Kasumi-1 (cell line): ENCODE results near the gene CXCL6.

ENCODE experiments used
- DNase-seq, 2 experiments: peaks; one replicate each; lab custom pipeline; 2025; lab: John Stamatoyannopoulos, UW

Gene CXCL6

DNA sequence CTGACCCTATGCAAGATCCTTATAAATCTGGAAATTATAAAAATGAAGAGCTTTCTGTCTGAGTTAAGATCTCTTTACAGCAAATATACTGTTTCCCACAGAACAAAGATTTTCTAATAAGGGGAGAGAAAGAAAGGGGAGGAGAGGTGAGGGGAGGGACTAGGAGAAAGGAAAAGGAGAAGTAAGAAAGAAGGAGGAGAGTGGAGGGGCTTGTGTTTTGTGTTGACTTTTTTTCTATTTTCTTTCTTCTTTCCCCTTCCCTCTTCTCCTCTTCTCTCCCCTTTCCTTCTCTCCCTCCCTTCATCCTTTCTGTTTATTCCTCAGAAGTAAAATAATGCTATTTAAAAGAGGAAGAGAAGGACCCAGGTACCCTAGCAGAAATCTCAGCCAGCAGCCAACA, 6.2 kb downstream of the CXCL6 start:
- peak in 1 of 2 experiments; percentile 12 for DNase-seq

DNA sequence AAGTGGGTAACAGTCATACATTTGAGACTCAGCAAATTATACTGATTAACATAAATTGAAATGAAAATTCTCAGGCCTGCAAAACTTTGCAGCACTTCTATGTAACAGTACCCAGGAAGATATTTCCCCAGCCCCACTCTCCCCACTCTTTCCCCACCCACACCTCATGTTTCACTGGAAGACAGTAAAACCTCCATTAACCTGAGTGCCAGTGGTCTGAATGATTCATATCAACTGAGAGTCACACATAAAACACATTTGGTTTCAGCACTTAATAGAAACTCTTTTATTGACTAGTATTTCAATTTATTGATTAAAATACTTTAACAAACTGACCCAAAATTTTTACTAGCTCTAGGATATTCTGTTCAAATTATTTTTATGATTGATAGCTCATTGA, 6.9 kb downstream of the CXCL6 start:
- no peak for DNase-seq

DNA sequence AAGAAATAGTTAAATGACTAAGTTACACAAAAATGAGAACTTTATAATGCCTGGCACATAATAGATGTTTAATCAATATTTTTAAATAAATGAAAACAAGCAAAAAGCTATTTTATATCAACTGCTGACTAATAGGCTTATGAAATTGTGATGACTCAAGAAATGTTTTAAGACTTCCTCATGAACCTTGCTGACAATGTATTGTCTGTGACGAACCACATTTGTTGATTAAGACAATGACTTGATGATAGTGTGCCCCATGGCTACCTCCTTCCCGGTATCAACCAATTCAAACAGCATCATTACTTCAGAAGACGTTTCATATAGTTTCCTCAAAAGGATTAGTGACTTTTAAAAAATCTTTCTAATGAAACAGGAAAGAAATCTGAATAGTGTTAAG, 7.9 kb downstream of the CXCL6 start:
- DNase-seq, result no peak

DNA sequence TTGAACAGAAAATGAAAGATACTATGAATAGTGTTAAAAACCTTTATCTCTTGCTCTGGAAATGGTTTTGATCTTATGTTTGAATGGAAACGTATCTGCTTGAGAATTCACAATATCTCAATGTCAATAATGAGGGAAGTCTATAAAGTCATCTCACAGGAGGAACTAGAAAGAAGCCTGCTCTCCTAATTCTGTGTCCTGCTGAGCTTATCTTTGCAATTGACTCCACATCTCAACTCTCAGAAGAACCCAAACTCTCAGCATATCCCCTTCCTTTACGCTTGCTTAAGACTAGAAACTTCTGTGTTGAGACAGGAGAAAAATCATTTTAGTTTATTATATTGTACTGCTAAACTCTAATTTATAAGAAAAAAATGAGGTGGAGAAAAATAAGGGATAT, 8.3 kb downstream of the CXCL6 start:
- no peak for DNase-seq

DNA sequence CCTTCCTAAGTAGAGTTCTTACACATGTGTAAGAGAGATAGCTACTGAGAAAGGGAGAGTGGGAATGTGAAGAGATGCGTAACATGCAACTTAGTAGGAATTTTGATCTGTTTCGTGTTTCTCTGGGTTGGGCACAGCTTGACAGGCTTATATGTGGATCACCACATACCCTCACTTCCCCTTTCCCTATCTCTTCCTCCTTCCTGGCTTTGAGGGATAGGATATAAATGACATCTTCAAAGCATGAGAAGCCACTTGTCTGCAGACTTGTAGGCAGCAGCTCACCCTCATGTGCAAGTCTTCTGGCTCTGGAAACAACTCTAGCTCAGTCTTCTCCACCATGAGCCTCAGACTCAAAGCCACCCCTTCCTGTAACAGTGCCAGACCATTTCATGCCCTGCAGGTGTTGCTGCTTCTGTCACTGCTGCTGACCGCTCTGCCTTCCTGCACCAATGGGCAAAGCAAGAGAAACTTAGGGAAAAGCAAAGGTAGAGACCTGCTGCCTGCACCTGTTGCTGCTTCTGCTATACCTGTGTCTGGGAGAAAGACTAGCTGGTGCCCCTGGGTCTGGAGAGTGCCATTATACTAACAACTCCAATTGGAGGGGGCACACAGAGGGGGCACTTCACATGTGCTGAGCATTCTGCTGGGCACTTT, 11.2 kb downstream of the CXCL6 start:
- peak; percentile 53 to 69 for DNase-seq

DNA sequence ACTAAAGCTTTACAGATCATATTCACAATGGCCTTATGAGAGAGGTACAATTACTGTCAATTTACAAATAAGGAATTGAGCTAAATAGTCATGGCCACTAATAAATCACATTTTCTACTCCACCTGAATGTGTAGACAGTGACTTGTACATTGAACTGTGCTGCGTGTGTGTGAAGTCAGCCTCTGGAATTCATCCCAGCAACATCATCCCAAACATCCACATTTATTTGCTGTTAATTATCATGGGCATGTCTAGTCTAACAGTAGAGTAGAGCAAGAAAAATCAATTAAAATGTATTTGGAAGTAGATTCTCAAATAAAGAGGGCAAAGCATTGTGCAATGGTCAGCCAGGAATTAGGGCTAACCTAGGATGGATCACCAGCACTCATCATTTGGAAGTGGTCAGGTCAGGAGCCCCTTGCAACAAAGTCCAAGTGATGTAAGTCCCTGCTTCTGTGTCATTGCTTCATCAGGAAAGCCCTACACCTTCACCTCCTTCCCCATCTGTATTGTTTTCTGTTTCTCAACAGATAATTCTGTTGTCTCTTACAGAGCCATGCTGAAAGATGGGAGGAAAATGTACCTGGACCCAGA, 11.8 kb downstream of the CXCL6 start:
- no peak for DNase-seq

DNA sequence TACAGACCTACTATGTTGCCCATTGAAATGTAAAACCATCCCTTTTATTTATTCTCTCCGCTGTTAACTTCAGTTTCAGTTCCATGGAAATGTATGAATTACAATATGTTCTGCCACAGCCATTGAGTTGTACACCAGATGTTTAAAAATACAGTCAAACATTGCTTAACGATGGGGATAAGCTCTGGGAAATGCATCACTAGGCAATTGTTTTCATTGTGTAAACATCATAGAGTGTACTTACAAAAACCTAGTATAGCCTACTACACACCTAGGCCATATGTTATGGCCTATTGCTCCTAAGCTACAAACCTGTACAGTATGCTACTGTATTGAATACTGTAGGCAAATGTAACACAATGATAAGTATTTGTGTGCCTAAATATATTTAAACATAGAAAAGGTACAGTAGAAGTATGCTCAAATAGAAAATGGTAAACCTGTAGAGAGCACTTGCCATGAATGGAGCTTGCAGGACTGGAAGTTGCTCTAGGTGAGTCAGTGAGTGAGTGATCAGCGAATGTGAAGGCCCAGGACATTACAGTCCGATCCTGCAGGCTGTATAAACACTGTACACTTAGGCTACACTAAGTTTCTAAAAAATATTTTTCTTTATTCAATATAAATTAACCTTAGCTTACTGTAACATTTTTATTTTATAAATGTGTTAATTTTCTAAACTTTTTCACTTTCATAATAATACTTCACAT, 13.9 kb downstream of the CXCL6 start:
- DNase-seq, result no peak

DNA sequence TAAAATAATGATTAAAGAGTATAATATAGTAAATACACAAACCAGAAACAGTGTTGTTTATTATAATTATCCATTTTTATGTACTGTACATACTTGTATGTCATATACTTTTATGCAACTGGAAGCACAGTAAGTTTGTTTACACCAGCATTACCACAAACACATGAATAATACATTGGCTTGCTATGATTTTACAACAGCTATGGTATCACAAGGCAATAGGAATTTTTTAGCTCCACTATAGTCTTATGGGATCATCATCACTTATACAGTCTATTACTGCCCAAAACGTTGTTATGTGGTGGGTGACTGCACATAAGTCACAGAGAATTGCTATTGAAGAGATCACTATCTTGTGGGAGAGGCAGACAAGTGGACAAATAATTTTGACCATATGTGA, 14.8 kb downstream of the CXCL6 start:
- no peak for DNase-seq

DNA sequence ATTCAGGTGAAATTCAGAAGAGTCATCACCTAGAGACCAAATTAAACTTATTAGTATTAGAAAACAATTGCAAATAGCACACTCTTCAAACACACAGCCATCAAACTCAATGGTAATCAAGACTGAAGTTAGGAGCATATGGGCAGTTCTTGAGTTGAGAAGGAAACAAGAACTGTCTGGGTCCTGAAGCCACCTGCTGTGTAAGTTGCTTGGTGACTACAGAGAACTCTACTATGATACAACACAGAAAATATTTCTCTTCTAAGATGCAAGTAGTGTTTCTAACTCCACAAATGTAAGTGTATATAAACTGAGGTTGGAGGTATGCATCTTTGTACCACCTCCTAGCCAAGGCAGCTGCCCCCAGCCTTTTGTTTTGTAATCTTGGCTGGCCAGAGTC, 16.3 kb downstream of the CXCL6 start:
- DNase-seq, result no peak

DNA sequence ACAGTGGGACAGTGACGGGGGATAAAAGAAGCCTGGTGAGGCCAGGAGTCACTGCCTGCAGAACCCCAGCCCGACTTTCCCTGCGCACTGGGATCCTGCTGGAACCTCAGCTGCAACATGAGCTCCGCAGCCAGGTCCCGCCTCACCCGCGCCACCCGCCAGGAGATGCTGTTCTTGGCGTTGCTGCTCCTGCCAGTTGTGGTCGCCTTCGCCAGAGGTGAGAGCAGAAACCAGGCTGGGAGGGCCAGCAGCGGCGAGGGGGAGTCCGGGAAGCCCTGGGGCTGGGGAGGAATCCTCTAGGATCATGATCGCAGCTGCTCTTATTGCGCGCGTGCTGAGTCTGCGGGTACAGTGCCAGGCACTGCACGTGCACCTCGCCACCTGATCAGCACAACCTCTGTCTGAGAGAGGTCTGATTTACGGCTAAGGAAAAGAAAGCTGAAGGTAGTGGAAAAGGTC, 16.8 kb downstream of the CXCL6 start, which contains the start of gene PF4V1:
PF4V1 (plus strand) TSS at position 51 of the 459 bp plus-strand sequence; CDS start at position 118, 67 bp downstream.
- no peak for DNase-seq

DNA sequence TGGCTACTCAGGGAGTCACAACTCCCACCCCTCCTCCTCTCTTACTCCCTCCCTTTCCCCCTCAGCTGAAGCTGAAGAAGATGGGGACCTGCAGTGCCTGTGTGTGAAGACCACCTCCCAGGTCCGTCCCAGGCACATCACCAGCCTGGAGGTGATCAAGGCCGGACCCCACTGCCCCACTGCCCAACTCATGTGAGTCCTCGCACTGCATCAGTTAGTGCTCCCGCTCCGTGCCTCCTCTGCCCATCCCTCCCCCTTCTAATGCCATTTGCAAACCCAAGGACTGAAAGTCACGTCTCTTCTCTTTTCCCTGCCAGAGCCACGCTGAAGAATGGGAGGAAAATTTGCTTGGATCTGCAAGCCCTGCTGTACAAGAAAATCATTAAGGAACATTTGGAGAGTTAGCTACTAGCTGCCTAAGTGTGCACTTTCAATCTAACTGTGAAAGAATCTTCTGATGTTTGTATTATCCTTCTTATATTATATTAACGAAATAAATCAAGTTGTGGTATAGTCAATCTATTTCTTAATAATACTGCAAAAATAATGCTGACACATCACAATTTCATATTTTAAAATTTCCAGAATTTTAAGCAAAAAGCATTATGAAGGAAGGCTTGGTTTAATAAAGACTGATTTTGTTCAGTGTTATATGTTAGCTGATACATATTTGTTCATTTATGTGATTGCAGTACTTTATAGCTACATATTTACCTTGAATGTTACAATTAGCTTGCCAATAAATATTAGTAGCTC, 17.4 kb downstream of the CXCL6 start:
- DNase-seq, result no peak

DNA sequence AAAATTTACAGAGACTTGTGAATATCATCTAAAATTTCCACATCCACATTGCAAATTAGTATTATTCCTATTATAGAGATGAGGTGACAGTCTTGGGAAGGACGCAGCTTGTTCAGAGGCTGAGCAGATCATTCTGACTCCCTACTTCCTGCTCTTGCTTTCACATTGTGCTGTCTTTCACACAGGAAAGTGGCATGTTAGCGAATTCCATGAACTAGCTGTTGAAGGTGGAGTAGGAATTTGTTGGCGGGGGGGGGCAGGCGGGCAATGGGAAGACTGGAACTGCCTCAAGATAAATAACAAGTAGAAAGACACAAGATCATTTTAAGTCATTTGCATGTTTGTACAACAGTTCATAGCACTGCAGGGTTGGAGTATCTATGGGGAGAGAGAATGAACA, 18.9 kb downstream of the CXCL6 start:
- DNase-seq, result no peak

DNA sequence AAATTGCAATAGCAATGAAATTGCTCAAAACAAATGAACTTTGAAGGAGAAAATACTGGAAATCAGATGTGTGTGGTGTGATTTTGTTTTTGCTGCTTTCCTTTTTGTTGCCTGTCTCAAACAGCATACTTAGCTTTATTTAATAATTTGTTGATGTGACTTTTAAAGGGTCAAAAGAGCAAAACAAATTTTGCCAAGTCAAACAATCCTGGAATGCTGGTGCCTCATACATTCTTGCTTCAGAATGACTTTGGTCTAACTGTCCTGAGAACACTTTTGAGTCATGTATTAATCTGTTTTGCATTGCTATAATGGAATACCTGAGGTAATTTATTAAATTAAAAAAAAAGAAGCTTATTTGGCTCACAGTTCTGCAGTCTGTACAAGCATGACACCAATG, 20.0 kb downstream of the CXCL6 start:
- no peak for DNase-seq

DNA sequence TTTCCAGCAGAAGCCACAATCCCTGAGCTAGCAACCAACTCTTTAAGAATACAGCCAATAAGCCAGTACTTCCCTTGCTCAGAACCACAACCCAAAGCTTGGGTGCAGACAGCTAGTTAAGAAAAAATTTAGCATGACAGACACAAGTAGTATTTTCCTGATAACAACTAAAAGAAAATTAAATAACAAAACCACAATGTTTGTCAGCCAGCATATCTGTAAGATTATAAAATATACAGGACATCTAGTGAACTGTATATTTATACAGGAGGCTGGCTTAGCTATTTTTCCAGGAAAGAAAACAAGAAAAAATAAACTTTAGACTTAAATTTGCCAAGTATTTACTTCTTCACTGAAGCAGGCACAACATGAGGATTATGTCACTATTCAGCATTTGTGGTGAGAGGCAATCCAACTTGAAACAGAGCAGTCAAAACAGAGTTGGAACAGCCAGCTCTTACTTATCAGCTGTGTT, 23.2 kb downstream of the CXCL6 start:
- peak; percentile 13 to 17 for DNase-seq

DNA sequence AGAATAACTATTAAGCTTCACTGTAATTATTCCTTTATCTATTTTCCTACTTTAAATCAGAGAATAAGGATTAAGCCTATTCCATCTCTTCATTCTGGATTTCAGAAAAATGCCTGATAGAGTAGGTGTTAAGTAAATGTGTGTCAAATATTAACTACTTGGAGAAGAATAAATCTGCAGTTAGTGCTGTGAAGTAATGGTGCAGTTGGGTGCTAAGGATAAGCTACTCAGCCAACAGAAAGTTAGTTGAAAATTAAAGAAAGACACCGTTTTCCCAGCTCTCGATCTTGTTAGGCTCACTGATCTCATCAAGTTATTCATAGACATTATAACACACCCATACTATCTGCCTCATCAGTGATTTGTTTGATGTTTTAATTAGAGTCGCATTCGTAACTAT, 23.7 kb downstream of the CXCL6 start:
- DNase-seq, result no peak

DNA sequence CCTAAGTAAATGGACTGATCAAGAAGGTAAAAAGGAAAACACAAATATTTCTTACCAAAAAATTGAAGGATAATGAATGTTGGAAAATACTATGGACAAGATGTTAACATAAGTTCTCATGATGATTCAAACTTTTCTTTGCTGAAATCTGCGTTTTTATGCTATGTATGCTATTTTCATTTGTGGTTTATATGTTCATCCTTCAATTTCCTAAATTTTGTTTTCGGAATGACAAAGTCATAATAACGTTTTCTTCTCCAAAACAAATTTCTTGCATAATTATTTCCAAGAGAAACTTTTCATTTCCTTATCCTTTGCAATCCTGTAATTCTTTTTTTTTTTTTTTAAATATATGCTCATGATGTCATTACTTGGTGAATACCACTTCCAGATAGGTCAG, 24.4 kb downstream of the CXCL6 start:
- no peak for DNase-seq

DNA sequence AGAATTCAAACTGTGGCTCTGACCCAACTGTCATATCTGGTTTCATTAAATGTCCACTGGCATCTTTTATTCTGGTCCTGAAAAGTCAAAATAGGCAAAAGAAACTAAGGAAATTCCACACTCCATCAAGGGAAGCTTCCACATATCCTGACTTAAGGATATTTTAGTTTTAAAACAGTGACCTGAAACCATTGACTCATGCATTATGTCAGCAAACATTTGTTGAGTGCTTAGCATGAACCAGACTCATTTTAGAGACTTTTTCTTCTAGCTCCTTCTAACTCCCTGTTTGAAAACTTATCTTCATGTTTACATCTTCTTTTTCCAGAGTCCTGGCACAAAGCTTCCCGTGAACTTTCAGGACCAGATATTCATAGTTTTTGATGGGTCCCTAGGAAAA, 25.8 kb downstream of the CXCL6 start:
- DNase-seq, result no peak

DNA sequence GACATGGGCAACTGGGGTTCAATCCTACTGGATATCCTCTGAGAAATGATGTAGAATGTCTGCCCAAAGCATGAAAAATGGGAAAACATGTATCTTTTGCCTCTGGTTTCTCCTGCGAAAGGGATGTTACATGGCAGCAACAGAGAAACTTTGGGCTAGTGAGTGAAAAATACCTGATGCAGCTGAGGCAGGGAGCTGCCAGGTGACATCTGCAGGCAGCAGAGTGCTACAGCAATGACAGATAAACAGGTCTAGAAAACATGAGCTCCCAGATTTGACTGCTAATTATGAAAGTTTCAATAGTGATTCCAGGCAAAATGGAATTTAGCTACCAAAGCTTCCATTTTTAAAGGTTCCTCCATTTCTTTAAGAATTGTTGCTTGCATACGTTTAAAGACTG, 27.9 kb downstream of the CXCL6 start:
- peak; percentile 17 to 39 for DNase-seq

DNA sequence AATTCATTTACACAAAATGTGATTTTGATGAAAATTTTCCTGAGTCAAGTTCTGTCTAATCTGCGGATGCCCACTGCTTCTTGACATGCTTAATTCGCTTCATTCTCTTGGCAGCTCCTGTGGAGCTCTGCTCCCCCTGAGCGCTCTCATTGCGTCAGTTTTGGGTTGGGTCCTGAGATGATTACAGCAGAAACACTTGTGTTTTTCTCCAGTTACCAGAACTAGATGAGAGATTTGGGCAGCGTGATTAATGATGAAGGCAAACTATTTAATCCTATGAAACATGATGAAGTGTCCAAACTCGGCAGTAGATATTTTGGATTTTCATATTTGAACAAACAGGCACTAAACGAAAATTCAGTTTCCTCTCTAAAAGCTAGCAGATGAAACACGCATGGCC, 28.5 kb downstream of the CXCL6 start:
- no peak for DNase-seq

DNA sequence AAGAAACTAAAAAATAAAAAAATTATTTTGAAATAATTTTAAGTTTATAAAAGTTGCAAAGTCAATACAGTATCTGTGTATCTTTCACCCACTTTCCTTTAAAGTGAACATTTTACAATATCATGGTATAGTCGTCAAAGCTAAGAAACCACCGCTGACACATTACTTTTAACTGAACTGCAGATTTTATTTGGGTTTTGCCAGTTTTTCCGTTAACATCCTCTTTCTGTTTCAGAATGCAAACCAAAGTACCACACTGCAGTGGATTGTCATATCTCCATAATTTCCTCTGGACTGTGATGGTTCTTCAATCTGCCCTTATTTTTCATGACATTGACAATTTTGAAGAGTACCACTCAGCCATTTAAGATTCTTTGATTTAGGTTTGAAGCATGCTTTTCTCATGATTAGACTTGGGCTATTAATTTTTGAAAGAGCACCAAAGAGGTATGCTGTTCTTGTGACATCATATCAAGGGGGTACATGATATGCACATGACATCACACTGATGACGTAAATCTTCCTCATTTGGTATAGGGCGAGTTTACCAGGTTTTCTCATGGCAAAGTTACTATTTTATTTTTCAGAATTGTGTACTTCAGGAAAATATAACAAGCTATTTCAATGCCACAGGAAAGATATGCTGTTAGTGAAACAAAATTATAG, 29.1 kb downstream of the CXCL6 start:
- no peak for DNase-seq

DNA sequence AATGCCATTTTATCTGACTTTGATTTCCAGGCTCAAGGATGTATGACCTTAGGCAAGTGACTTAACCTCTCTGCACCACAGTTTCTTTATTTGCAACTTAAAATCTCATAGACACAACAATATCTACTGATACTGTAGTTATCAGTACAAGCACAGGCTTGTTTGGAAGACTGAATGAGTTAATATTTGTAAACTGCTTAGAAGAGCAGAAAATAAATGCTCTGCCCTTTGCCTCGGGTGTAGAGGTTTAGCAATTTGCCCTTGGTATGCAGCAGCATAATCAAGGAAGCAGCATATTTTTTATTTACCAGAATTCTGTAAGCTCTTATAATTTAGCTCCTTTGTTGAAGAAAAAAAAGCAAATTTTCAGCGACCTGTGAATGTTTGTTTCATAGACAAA, 29.8 kb downstream of the CXCL6 start:
- DNase-seq, result no peak

DNA sequence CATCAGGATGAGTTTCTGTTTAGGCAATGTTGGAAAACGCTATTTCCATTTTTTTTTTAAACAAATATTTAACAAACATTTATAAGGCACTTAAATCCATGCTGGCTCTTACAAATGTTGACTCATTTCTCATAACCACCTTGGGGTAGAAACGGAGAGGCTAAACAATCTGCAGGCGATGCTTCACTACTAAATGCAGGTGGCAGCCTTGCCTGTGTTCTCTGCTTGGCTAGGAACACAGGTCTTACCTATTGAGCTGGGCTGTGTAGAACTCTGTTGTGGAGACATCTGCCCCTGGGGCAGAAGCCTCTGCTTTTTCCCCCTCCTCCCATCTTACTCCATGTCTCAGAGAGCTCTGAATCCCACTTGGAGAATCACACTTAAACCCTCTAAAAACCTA, 31.3 kb downstream of the CXCL6 start:
- DNase-seq, result no peak
